ENCODE results near the gene TSSC4.

GRCh38 chr11:2374456-2375201, 25.9 kb upstream of the TSSC4 start:
- TF ChIP-seq POLR2A (IDR thresholded peaks at IDR 0.05) (no peak), CTCF (IDR thresholded peaks at IDR 0.05) (no peak), EP300 (IDR thresholded peaks at IDR 0.05) (no peak), POLR2AphosphoS5 (IDR thresholded peaks at IDR 0.05) (no peak)
